ENCODE data around the gene PSMA2.

- TF ChIP-seq ZFX (IDR thresholded peaks at IDR 0.05) (no peak), CTCF (conservative IDR thresholded peaks at IDR 0.05) (no peak)
Measured at GRCh38 chr7:42959549-42959948, 27.6 kb upstream of the PSMA2 start.
